Caco-2 (cell line): ENCODE data around the gene ZIC2. TPM values are rescaled to one million over a fixed set of nuclear protein-coding genes. Genes with fewer than 3 reads are reported as not detected.
A peak's percentile ranks its signal among the peaks of the same experiment; 100 is the strongest.

ENCODE experiments used
- BruUV-seq: library from RNA; stranded (reverse); fragments of 400-500 nt; replicated peaks from 2 replicates; lab custom pipeline; 2021; lab: Mats Ljungman, UMichigan
- CTCF ChIA-PET: fragments of 300-600 bp; sonication (Branson Sonifier 250); formaldehyde crosslinking; loops from one replicate; lab custom pipeline; 2022; ENCODE audit warnings: antibody characterized with exemption; lab: Charles Lee
- POLR2A ChIA-PET: fragments of 300-600 bp; sonication (Branson Sonifier 250); formaldehyde crosslinking; loops from one replicate; lab custom pipeline; 2022; ENCODE audit warnings: antibody characterized with exemption; lab: Charles Lee
- DNase-seq, 2 experiments: peaks; one replicate each; pipeline versions ENCODE4 v3.0.0 to v3.0.0-alpha.2; 2020 to 2022
- H3K27me3 ChIP-seq: replicated peaks from 2 replicates; pipeline ENCODE4 v1.6.0; 2011; ENCODE audit warnings: low read length; ENCODE audit not compliant: control insufficient read depth, insufficient read depth
- H3K36me3 ChIP-seq: 2 replicates; pipeline ENCODE4 v1.5.1; 2011; ENCODE audit warnings: low read length; ENCODE audit not compliant: control insufficient read depth, insufficient read depth
- H3K4me1 ChIP-seq: fragments of 250-450 bp; sonication (Bioruptor Pico); 2 replicates; pipeline ENCODE4 v1.5.1; 2020; ENCODE audit warnings: mild to moderate bottlenecking
- H3K4me3 ChIP-seq: 2 replicates; pipeline ENCODE4 v1.5.1; 2011; ENCODE audit warnings: low read depth, mild to moderate bottlenecking, control low read depth, low read length
- H3K9me3 ChIP-seq: fragments of 250-450 bp; sonication (Bioruptor Pico); 2 replicates; pipeline ENCODE4 v1.5.1; 2020; ENCODE audit warnings: mild to moderate bottlenecking, moderate library complexity
- H3K27ac Mint-ChIP-seq: one replicate; pipeline ENCODE4 v1.8.0; 2022; ENCODE audit warnings: mixed read lengths; ENCODE audit not compliant: unreplicated experiment
- H3K27me3 Mint-ChIP-seq: one replicate; pipeline ENCODE4 v1.8.0; 2022; ENCODE audit warnings: mixed read lengths; ENCODE audit not compliant: insufficient read depth, unreplicated experiment
- H3K36me3 Mint-ChIP-seq: one replicate; pipeline ENCODE4 v1.8.0; 2022; ENCODE audit warnings: mild to moderate bottlenecking, mixed read lengths; ENCODE audit not compliant: insufficient read depth, unreplicated experiment
- H3K4me1 Mint-ChIP-seq: one replicate; pipeline ENCODE4 v1.8.0; 2022; ENCODE audit warnings: low read depth, mixed read lengths; ENCODE audit not compliant: unreplicated experiment
- H3K4me3 Mint-ChIP-seq: one replicate; pipeline ENCODE4 v1.8.0; 2022; ENCODE audit warnings: mild to moderate bottlenecking, moderate library complexity, mixed read lengths; ENCODE audit not compliant: unreplicated experiment
- H3K9me3 Mint-ChIP-seq: one replicate; pipeline ENCODE4 v1.8.0; 2022; ENCODE audit warnings: mixed read lengths; ENCODE audit not compliant: unreplicated experiment
- intact Hi-C: fragments of 100-400 bp; cut with micrococcal nuclease; formaldehyde crosslinking; loops from one replicate; pipeline ENCODE4 v1.10.0; 2022; ENCODE audit not compliant: unreplicated experiment
- total RNA-seq: library from RNA; stranded (reverse); gene quantifications from 2 replicates; pipeline ENCODE4 v1.2.3, GENCODE V29; 2022
- TF ChIP-seq, protein P1 (sequence below), 2 experiments: fragments of 200-600 bp in 1 of 2; IDR thresholded peaks; 1 replicate in 1 of 2; 2 replicates in 1 of 2; pipeline versions ENCODE4 v1.5.1 to v1.8.0; 2011 to 2022; ENCODE audit warnings: antibody characterized with exemption in 1 of 2, control low read depth in 1 of 2, inconsistent platforms in 1 of 2, low read depth in 1 of 2, low read length in 1 of 2, mild to moderate bottlenecking in 1 of 2, moderate library complexity in 1 of 2; ENCODE audit not compliant: insufficient read depth in 1 of 2, severe bottlenecking in 1 of 2, unreplicated experiment in 1 of 2

The ZIC2 gene
- total RNA-seq, 1 experiment from 2014 or later = 1.3 TPM

- peak in 1 of 2 experiments; percentile 38 for DNase-seq
- Mint-ChIP-seq H3K4me1 (peaks cover 9% of the 10 kb centered on the region), H3K9me3 (no peaks in the 10 kb centered on the region), H3K27me3 (peaks cover 33% of the 10 kb centered on the region), H3K36me3 (no peaks in the 10 kb centered on the region), H3K27ac (no peak overlapping the region), H3K4me3 (peak overlapping the region; percentile 64)
- Histone ChIP-seq H3K9me3 (no peaks in the 10 kb centered on the region), H3K4me1 (peaks cover 24% of the 10 kb centered on the region), H3K4me3 (peak overlapping the region; percentile 30), H3K36me3 (no peaks in the 10 kb centered on the region), H3K27me3 (peaks cover 16% of the 10 kb centered on the region)
- intact Hi-C loops = loop anchor here (5.0 kb wide), 3 partner anchors 103 to 533 kb away; partner anchors contain the start of gene PCCA
- CTCF ChIA-PET = interaction anchor here (0.6 kb wide), 1 partner anchor 127 kb away, joined by 9 read pairs; no protein-coding TSS in a partner anchor
- TF ChIP-seq, protein P1, sequence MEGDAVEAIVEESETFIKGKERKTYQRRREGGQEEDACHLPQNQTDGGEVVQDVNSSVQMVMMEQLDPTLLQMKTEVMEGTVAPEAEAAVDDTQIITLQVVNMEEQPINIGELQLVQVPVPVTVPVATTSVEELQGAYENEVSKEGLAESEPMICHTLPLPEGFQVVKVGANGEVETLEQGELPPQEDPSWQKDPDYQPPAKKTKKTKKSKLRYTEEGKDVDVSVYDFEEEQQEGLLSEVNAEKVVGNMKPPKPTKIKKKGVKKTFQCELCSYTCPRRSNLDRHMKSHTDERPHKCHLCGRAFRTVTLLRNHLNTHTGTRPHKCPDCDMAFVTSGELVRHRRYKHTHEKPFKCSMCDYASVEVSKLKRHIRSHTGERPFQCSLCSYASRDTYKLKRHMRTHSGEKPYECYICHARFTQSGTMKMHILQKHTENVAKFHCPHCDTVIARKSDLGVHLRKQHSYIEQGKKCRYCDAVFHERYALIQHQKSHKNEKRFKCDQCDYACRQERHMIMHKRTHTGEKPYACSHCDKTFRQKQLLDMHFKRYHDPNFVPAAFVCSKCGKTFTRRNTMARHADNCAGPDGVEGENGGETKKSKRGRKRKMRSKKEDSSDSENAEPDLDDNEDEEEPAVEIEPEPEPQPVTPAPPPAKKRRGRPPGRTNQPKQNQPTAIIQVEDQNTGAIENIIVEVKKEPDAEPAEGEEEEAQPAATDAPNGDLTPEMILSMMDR (IDR thresholded peaks at IDR 0.05; ENCODE audit: insufficient read depth in 1 of 2, low read depth in 1 of 2, low read length in 1 of 2, severe bottlenecking in 1 of 2, unreplicated experiment in 1 of 2) = no peak
- no TSS peak for BruUV-seq
- POLR2A ChIA-PET = no interaction called here
Measured at GRCh38 chr13:99984461-99985240, 3.1 kb downstream of the ZIC2 start.

DNA sequence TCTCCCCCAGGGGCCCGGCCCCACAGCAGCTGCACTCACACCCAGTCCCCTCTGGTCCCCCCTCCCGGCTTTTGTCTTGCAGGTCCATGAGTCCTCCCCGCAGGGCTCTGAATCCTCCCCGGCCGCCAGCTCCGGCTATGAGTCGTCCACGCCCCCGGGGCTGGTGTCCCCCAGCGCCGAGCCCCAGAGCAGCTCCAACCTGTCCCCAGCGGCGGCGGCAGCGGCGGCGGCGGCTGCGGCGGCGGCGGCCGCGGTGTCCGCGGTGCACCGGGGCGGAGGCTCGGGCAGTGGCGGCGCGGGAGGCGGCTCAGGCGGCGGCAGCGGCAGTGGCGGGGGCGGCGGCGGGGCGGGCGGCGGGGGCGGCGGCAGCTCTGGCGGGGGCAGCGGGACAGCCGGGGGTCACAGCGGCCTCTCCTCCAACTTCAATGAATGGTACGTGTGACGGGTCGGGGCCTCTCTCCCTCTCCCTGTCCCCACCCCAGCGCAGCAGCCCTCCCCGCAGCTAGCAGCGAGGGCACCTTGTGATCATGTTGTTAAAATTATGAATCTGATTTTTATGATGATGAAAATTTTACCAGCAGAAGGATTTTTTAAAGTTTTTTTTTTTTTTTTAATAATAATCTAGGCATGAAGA lies 3.8 kb downstream of the ZIC2 start:
- intact Hi-C loops = no loop called here
- TF ChIP-seq, protein P1 (IDR thresholded peaks at IDR 0.05; ENCODE audit: insufficient read depth in 1 of 2, low read depth in 1 of 2, low read length in 1 of 2, severe bottlenecking in 1 of 2, unreplicated experiment in 1 of 2) = no peak
- Mint-ChIP-seq H3K27ac (no peak overlapping the region), H3K36me3 (no peaks in the 10 kb centered on the region), H3K27me3 (peaks cover 33% of the 10 kb centered on the region), H3K4me1 (peaks cover 9% of the 10 kb centered on the region), H3K4me3 (peak overlapping the region; percentile 64), H3K9me3 (no peaks in the 10 kb centered on the region)
- Histone ChIP-seq H3K9me3 (no peaks in the 10 kb centered on the region), H3K36me3 (no peaks in the 10 kb centered on the region), H3K4me1 (peaks cover 24% of the 10 kb centered on the region), H3K27me3 (peaks cover 16% of the 10 kb centered on the region), H3K4me3 (peak overlapping the region; percentile 30)
- DNase-seq = peak in 1 of 2 experiments; percentile 52
- POLR2A ChIA-PET = interaction anchor here (0.6 kb wide), 1 partner anchor 67 kb away, joined by 5 read pairs; no protein-coding TSS in a partner anchor
- no TSS peak for BruUV-seq
- CTCF ChIA-PET = interaction anchor here (0.6 kb wide), 1 partner anchor 127 kb away, joined by 9 read pairs; no protein-coding TSS in a partner anchor

- Mint-ChIP-seq H3K4me3 (peak overlapping the region; percentile 64), H3K9me3 (no peaks in the 10 kb centered on the region), H3K27me3 (peaks cover 33% of the 10 kb centered on the region), H3K4me1 (peaks cover 9% of the 10 kb centered on the region), H3K36me3 (no peaks in the 10 kb centered on the region), H3K27ac (no peak overlapping the region)
- CTCF ChIA-PET = no interaction called here
- no TSS peak for BruUV-seq
- TF ChIP-seq, protein P1 (IDR thresholded peaks at IDR 0.05; ENCODE audit: insufficient read depth in 1 of 2, low read depth in 1 of 2, low read length in 1 of 2, severe bottlenecking in 1 of 2, unreplicated experiment in 1 of 2) = no peak
- POLR2A ChIA-PET = interaction anchor here (0.6 kb wide), 1 partner anchor 68 kb away, joined by 5 read pairs; no protein-coding TSS in a partner anchor
- Histone ChIP-seq H3K9me3 (no peaks in the 10 kb centered on the region), H3K36me3 (no peaks in the 10 kb centered on the region), H3K4me1 (peaks cover 24% of the 10 kb centered on the region), H3K4me3 (no peak overlapping the region), H3K27me3 (peaks cover 16% of the 10 kb centered on the region)
- intact Hi-C loops = no loop called here
- no peak for DNase-seq
Measured at GRCh38 chr13:99985886-99986527, 4.4 kb downstream of the ZIC2 start.
